ENCODE results near the gene KCNJ9.

The KCNJ9 gene

DNA sequence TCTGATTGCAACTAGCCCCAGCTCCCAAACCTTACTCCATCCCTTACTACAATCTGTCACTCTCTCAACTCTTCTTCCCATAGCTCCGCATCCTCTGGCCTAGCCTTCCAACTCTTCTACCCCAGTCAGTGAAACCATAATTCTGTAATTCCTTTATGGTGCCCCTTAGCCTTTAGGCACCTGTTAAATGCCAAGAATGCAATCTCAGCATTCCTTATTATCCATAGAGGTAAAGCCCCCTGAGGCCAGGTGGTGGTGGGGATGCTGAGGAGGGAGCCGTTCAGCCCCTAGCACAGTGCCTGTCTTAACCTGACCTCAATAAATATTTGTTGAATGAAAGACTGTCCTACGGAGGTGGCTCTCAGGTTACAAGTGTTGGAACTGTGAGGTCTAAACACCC lies 48.2 kb downstream of the KCNJ9 start:
- TF ChIP-seq, protein P1, sequence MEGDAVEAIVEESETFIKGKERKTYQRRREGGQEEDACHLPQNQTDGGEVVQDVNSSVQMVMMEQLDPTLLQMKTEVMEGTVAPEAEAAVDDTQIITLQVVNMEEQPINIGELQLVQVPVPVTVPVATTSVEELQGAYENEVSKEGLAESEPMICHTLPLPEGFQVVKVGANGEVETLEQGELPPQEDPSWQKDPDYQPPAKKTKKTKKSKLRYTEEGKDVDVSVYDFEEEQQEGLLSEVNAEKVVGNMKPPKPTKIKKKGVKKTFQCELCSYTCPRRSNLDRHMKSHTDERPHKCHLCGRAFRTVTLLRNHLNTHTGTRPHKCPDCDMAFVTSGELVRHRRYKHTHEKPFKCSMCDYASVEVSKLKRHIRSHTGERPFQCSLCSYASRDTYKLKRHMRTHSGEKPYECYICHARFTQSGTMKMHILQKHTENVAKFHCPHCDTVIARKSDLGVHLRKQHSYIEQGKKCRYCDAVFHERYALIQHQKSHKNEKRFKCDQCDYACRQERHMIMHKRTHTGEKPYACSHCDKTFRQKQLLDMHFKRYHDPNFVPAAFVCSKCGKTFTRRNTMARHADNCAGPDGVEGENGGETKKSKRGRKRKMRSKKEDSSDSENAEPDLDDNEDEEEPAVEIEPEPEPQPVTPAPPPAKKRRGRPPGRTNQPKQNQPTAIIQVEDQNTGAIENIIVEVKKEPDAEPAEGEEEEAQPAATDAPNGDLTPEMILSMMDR (conservative IDR thresholded peaks at IDR 0.05; ENCODE audit: low read depth), result no peak
- DNase-seq (ENCODE audit: low spot score), result no peak
- H3K27ac ChIP-seq, result no peak overlapping the region
- CTCF ChIA-PET, result no interaction called here
- POLR2A ChIA-PET (ENCODE audit: low non-redundant PET), result no interaction called here

DNA sequence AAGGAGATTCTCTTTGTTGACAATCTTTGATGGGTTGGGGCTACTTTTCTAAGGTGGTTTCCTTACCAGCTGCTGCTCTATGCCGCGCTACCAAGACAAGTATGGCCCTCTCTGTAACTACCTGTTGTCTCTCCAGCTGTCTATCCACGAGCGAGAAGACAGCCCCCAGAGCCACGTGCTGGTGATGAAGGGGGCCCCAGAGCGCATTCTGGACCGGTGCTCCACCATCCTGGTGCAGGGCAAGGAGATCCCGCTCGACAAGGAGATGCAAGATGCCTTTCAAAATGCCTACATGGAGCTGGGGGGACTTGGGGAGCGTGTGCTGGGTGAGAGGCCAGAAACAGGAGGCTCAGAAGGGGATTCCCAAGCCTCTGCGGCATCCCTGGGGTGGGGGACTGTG lies 48.6 kb downstream of the KCNJ9 start:
- no peak for DNase-seq (ENCODE audit: low spot score)
- POLR2A ChIA-PET (ENCODE audit: low non-redundant PET), result no interaction called here
- CTCF ChIA-PET, result interaction anchor here (0.6 kb wide), 1 partner anchor 108 kb away, joined by 4 read pairs; no protein-coding TSS in a partner anchor
- TF ChIP-seq, protein P1 (conservative IDR thresholded peaks at IDR 0.05; ENCODE audit: low read depth), result no peak
- H3K27ac ChIP-seq, result no peak overlapping the region

DNA sequence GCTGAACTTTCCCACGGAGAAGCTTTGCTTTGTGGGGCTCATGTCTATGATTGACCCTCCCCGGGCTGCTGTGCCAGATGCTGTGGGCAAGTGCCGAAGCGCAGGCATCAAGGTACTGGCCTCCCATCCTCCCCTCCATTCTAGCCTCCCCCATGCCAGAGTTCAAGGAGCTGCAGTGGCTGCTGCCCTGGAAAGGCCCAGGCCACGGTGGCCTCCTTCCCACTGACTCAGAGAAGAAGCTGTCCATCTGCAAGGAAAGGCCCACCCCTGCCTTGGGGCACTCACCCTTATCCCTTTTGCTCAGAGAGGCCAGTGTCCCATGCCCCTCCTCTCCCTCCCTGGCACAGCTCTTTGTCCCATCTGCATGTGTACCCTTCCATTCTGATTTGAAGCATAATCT lies 49.1 kb downstream of the KCNJ9 start:
- ChIA-PET CTCF (interaction anchor here (0.6 kb wide), 2 partner anchors 21 to 108 kb away, joined by 3 to 4 read pairs; no protein-coding TSS in a partner anchor), POLR2A (ENCODE audit: low non-redundant PET) (no interaction called here)
- no peak overlapping the region for H3K27ac ChIP-seq
- DNase-seq (ENCODE audit: low spot score), result no peak
- TF ChIP-seq, protein P1 (conservative IDR thresholded peaks at IDR 0.05; ENCODE audit: low read depth), result no peak

DNA sequence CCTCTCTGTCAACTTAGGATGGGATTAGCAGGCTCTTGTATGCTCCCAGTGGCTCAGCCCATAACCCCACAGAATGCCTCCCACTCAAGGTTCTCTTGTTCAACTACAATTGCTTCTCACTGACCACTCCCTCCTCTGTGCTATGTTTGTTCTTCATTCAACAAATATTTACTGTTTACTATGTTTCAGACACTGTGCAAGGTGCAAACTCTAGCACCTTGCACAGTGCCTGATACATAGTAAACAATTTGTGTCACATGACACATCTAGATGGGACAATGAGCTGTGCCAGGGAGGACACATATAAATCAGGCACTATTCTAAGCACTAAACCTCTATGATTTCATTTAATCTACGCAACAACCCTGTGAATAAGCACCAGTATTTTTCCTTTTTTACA lies 49.6 kb downstream of the KCNJ9 start:
- H3K27ac ChIP-seq, result no peak overlapping the region
- TF ChIP-seq, protein P1 (conservative IDR thresholded peaks at IDR 0.05; ENCODE audit: low read depth), result no peak
- POLR2A ChIA-PET (ENCODE audit: low non-redundant PET), result no interaction called here
- CTCF ChIA-PET, result interaction anchor here (0.6 kb wide), 1 partner anchor 22 kb away, joined by 3 read pairs; no protein-coding TSS in a partner anchor
- no peak for DNase-seq (ENCODE audit: low spot score)

DNA sequence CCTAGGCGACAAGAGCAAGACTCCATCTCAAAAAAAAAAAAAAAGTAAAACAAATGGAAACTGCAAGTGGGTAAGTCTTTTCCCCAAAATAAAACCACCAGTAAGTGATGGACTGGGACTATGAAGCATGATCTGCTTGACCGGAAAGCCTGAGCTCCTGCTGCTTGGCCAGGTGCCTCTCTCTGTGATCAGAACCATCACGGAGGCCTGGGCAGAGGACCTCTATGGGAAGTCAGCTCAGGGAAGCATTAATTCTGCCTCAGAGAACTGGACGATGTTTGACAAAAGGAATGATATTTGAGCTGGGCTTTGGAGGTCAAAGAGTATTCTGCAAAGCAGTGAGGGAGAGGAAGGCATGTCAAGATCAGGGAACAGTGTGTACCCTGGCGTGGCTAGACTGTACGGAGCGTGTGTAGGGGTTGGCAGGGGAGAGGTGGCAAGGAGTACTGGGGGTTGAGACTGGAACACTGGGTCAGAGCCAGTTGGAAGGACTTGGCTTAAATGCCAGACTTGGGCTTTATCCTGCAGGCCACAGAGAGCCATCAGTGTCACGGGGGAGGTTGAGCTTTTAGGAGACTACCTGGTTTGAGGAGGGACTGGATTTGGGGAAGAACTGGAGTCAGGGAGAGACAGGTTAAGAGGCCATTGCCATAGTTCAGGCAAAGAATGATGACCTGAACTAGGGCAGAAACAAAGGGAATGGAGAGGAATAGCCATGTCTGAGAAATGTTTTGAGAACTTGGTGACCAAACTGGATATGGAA lies 50.6 kb downstream of the KCNJ9 start:
- POLR2A ChIA-PET (ENCODE audit: low non-redundant PET), result no interaction called here
- H3K27ac ChIP-seq, result no peak overlapping the region
- TF ChIP-seq, protein P1 (conservative IDR thresholded peaks at IDR 0.05; ENCODE audit: low read depth), result no peak
- no peak for DNase-seq (ENCODE audit: low spot score)
- CTCF ChIA-PET, result interaction anchor here (0.5 to 0.7 kb wide), 2 partner anchors 20 to 436 kb away, joined by 3 read pairs; no protein-coding TSS in a partner anchor

DNA sequence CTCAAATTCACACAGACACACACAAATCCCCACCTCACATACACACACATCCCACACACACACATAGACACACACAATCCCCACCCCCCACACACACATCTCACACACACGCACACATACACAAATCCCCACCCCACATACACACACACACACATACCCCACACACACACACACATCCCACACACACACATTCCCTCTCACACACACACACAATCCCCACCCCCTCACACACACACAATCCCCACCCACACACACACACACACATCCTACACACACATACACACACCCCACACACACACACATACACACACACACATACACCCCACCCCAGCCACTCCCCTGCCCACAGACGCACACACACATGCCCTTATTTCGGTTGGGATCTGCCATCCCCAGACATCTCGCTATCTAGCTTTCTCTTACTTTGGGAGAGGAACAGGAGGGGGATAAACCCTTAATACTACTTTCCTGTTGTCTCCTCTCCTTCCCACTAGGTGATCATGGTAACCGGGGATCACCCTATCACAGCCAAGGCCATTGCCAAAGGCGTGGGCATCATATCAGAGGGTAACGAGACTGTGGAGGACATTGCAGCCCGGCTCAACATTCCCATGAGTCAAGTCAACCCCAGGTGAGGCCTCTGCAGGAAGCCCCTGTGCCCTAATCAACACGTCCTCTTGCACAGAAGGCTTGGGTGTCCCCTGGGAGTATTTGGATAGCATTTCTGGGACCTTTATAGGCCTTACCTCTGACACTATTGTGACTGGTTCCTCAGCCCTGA lies 52.8 kb downstream of the KCNJ9 start:
- ChIA-PET POLR2A (ENCODE audit: low non-redundant PET) (no interaction called here), CTCF (interaction anchor here (0.5 kb wide), 1 partner anchor 100 kb away, joined by 3 read pairs; no protein-coding TSS in a partner anchor)
- no peak for DNase-seq (ENCODE audit: low spot score)

More for the DNA sequence above, 52.8 kb downstream of the KCNJ9 start:
- no peak overlapping the region for H3K27ac ChIP-seq
- TF ChIP-seq, protein P1 (conservative IDR thresholded peaks at IDR 0.05; ENCODE audit: low read depth), result no peak

Measured in RWPE1 (cell line).